HG03460 (cell line): ENCODE results near the gene USP2.

Source experiments
- ATAC-seq: cut with Tn5 transposase; IDR thresholded peaks from one replicate; pipeline ENCODE4 v1.9.1; 2021; ENCODE audit not compliant: unreplicated experiment

The USP2 gene

DNA sequence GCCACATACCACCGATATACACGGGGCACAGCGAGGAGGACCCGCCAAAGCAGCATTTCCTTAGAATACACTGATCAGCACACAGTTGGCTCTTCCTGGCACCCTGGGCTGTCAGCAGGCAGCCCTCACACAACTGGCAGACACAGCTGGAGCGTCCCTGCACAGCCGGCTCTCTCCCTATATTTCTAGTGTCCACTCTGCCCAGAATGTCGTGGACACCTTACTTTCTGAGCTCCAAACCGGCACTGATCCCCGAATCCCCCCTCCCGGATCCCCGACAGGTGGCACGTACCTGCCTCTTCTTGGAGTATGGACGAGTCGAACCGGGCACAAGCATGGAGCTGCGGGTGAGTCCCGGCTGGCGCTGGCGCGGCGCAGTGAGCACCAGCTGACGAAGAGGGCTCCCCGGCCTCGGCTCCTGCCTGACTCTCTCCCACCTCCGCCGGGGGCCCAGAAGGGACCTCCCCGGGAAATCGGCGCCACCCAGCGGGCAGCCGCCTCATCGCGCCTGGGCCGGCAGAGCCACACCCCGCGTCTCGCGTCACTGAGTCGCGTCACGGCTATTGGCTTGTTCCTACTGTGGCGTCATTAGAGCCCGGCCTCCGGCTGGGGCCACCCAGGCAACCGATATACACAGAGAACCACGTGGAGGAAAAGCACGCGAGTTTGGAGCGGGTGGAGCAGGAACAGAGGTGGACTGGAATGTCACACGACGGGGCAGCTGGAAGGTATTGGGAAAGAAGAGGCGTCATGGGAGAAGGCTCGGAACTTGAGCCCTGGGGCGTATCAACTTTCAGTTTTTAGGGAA lies at the start of gene USP2:
Gene USP2 (minus strand): TSS at position 510 of the 808 bp plus-strand sequence. CDS start 8,210 bp downstream, outside the sequence.
- peak; percentile 99 for ATAC-seq

DNA sequence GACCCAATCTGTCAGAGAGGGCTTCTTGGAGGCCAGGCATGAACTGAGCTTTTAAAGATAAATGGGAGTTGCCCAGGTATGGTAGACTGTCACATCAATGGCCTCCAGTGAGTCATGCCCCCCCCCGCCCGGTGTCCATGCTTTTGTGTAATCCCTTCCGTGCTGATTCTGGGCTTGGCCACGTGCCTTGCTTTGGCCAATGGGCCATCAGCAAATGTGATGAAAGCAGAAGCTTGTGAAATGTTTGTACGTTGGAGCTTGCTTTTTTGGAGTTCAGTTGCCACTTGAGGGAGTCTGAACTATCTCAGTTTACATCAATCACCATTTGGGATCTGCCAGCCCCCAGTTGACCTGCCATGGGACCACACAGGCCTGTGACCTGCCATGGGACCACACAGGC lies 45.8 kb upstream of the USP2 start:
- ATAC-seq = no peak

DNA sequence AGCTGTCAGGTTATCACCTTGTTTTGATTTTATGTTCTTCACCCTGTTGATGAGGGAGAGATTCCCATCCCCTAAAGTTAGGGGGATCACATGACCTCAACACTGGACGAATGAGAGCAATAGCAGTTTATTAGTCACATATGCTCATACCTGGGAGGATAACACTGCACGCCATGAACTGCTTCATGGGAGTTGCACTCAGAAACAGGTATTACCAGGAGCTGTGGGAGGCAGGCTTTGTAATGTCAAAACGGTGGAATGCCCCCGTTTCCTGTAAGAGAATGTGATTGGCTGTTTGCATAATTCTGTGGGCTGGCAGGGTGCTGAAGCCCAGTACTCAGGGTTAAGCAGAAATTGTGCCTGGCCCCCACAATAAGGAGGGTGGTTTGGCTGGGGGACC lies 44.7 kb upstream of the USP2 start:
- no peak for ATAC-seq

DNA sequence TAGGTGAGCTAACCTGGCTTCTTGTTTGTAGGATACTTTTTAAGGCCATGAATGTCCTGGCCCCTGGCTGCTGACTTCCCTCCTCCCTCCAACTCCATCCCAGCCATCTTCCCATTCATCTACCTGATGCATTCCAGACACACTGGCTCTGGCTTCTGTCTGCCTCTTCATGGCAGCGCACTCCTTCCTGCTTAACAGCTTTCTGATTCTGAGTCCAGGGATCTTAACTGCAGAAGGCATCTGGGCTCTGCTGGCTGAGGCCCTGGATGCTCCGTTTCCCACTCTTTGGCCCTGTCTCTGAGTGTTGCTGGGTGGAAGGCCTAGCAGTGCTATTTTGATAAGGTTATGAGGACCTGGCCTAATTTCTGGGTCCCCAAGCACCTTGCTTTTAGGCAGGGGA lies 43.3 kb upstream of the USP2 start:
- no peak for ATAC-seq

DNA sequence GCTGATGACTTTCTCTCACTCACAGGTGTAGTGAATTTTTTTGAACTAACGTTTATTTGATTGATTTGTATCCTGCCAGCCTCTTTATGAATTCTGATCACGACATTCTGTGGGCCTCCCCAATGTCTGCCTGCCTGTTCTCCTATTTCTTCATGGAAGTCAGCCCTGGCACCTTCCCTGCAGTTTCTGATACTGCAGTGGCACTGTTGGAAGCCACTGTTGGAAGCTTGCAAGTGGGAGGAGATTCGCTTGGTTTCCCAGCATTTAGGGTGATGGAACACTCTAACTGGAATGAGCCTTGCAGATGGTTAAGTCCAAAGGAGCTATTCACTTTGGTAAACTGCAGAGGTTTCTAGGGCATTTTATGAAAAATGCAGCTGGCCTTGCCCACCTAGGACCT lies 42.8 kb upstream of the USP2 start:
- no peak for ATAC-seq

- no peak for ATAC-seq
These were observed 42.2 kb upstream of the USP2 start for GRCh38 chr11:119423509-119424254.

- no peak for ATAC-seq
These were observed 41.5 kb upstream of the USP2 start, which contains the start of gene THY1 for GRCh38 chr11:119422809-119423508. Gene THY1 (minus strand): TSS chr11:119423172. CDS start chr11:119420905, 2,267 bp downstream.

DNA sequence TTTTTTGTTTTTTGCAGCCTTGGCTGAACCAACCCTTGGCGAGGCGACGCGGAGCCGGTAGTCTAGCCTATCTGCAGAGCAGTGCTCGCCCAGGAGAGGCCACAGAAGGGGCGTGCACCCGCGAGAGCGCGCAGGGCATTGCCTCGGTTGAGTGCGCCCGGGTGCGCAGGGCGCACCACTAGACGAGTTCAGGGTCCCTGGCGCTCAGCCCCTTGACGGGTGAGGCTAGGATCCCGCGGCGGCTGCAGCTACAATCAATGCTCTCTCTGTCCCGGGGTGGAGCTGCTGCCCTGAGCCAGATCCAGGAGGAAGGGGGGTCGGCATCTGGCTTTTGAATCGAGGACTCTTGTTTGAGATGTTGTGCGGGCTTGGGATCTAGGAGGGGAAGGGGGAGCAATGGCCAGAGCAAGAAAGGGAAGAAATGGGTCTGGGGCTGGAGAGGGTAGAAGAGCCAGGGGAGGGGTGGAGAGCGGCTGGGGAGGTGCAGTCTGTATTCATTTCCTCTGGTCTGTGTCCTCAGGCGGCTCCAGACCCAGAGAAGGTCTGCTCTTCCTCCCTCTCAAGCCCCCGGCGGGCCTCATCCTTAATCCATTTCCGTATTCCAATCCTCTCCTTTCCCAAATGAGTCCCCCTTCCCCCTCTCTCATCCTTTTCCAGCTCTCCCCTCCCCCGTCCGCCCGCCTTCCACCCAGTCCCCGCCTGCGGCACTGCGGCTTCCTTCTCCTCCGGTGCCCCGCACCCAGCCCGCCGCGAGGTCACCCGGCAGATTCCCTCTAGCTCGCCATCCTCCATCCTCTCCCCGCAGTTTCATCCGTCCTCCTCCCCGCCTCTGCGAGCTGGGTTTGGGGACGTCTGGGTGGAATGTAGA lies 40.7 kb upstream of the USP2 start:
- no peak for ATAC-seq

DNA sequence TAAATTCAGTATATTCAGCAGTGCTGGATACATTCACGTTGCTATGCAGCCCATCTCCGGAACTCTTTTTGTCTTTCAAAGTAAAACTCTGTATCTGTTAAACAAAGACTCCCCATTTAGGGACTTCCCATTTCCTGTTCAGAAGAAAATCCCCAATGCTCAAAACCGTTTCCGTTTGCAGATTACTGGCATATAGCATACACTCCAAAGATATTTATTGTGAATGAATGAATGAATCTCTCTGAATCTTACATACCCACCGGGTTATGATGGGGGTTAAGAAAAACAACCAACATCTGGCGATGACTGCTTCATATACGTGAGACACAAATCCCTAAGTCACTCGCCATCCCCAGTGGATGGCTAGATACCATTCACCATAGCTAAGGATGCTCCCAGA lies 39.9 kb upstream of the USP2 start:
- ATAC-seq = no peak

GRCh38 chr11:119420631-119421030 lies 39.1 kb upstream of the USP2 start:
- no peak for ATAC-seq

GRCh38 chr11:119419834-119420492 lies 38.5 kb upstream of the USP2 start:
- no peak for ATAC-seq

- ATAC-seq = no peak
These were observed 37.8 kb upstream of the USP2 start for GRCh38 chr11:119419246-119419645.

DNA sequence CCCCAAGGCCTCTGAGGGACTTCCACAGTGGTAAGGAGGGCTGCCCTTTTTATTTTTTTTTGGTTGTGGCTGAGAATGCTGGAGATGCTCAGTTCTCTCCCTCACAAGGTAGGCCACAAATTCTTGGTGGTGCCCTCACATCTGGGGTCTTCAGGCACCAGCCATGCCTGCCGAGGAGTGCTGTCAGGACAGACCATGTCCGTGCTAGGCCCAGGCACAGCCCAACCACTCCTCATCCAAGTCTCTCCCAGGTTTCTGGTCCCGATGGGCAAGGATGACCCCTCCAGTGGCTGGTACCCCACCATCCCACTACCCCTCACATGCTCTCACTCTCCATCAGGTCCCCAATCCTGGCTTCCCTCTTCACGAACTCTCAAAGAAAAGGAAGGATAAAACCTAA lies 37.3 kb upstream of the USP2 start:
- no peak for ATAC-seq

GRCh38 chr11:119417726-119418540 lies 36.4 kb upstream of the USP2 start:
- no peak for ATAC-seq

GRCh38 chr11:119416606-119417580 lies 35.4 kb upstream of the USP2 start:
- ATAC-seq = no peak

- ATAC-seq = no peak
These were observed 34.5 kb upstream of the USP2 start for GRCh38 chr11:119415966-119416365.

DNA sequence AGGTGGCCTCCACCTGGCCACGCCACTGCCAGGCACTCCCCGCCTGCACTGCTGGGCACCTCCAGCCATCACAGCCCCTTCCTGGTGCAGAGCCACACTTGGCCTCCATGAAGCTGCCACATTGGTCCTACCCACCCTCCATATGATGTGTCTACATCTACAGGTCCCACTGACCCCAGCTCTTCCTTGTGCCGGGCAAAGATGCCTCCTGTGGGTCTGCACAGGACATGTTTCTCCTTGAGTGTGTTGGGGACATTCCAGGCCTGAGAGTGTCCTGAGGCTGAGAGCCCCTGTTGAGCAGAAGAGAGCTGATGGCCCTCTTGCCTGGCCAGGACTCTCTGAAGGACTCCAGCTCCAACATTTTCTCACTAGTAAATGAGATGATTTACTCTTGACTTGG lies 34.0 kb upstream of the USP2 start:
- ATAC-seq = no peak

GRCh38 chr11:119414734-119415133 lies 33.2 kb upstream of the USP2 start:
- ATAC-seq = no peak
